Hindlimb muscle (tissue), 1 donor: Measurements from ENCODE around the gene GNAI2. TPM values are rescaled to one million over a fixed set of nuclear protein-coding genes. Genes with fewer than 3 reads are reported as not detected.
"Not testable (repeated sequence)": the region's sequence is repeated elsewhere in the genome, so short reads cannot be mapped to it uniquely, and the experiment has no call there.

ENCODE experiments used
- DNase-seq: peaks from one replicate; pipeline ENCODE4 v3.0.0-alpha.2; 2013
- polyA plus RNA-seq: library from polyadenylated mRNA; unstranded; fragments of 120-200 nt; gene quantifications from one replicate; pipeline ENCODE4 v1.2.1, GENCODE V29; 2013; ENCODE audit not compliant: insufficient read length

GNAI2 gene
- polyA plus RNA-seq, 1 donor = 187 TPM

- no peak for DNase-seq
Measured at GRCh38 chr3:50278880-50279224, 42.8 kb downstream of the GNAI2 start, which contains the start of gene LSMEM2. TSS of gene LSMEM2 (plus strand) at chr3:50279087. CDS start at chr3:50279114, 27 bp downstream.

GRCh38 chr3:50279255-50280016, 43.4 kb downstream of the GNAI2 start:
- no peak for DNase-seq

- not testable (repeated sequence) for DNase-seq
Measured at GRCh38 chr3:50284121-50284520, 48.1 kb downstream of the GNAI2 start.

- DNase-seq = no peak
Measured at GRCh38 chr3:50286322-50287227, 50.6 kb downstream of the GNAI2 start.

- DNase-seq = no peak
Measured at GRCh38 chr3:50287262-50287661, 51.3 kb downstream of the GNAI2 start.

- DNase-seq = no peak
Measured at GRCh38 chr3:50288387-50289007, 52.5 kb downstream of the GNAI2 start.

- no peak for DNase-seq
Measured at GRCh38 chr3:50289130-50289529, 53.1 kb downstream of the GNAI2 start.

- no peak for DNase-seq
Measured at GRCh38 chr3:50290161-50290641, 54.2 kb downstream of the GNAI2 start.

GRCh38 chr3:50292159-50293078, 56.4 kb downstream of the GNAI2 start, which contains the start of gene IFRD2:
TSS of gene IFRD2 (minus strand) at chr3:50292429. CDS start at chr3:50292274, 155 bp downstream.
- DNase-seq = peak; percentile 98

- DNase-seq = no peak
Measured at GRCh38 chr3:50293079-50293801, 57.2 kb downstream of the GNAI2 start.

- DNase-seq = no peak
Measured at GRCh38 chr3:50294089-50294488, 58.1 kb downstream of the GNAI2 start.

- DNase-seq = no peak
Measured at GRCh38 chr3:50294492-50295403, 58.7 kb downstream of the GNAI2 start.

GRCh38 chr3:50295553-50296431, 59.8 kb downstream of the GNAI2 start:
- no peak for DNase-seq

GRCh38 chr3:50296721-50297383, 60.8 kb downstream of the GNAI2 start:
- DNase-seq = no peak

- DNase-seq = no peak
Measured at GRCh38 chr3:50297384-50297775, 61.4 kb downstream of the GNAI2 start.

GRCh38 chr3:50297896-50298725, 62.1 kb downstream of the GNAI2 start:
- no peak for DNase-seq
